Measurements from ENCODE around the gene TPMT. TPM values are rescaled to one million over a fixed set of nuclear protein-coding genes. Genes with fewer than 3 reads are reported as not detected.

The TPMT gene
- total RNA-seq, 1 donor from 2014 or later = 13.6 TPM

- Histone ChIP-seq H3K36me3 (peaks cover 93% of the 10 kb centered on the region), H3K27me3 (no peaks in the 10 kb centered on the region), H3K4me1 (no peaks in the 10 kb centered on the region), H3K9me3 (no peaks in the 10 kb centered on the region), H3K4me3 (no peak overlapping the region), H3K27ac (no peak overlapping the region)
- intact Hi-C loops (cut with DNase I) = no loop called here
- no peak for DNase-seq
- TF ChIP-seq CTCF (IDR thresholded peaks at IDR 0.05) = no peak
- ATAC-seq = no peak
Measured at GRCh38 chr6:18138906-18139305, 16.0 kb downstream of the TPMT start.

DNA sequence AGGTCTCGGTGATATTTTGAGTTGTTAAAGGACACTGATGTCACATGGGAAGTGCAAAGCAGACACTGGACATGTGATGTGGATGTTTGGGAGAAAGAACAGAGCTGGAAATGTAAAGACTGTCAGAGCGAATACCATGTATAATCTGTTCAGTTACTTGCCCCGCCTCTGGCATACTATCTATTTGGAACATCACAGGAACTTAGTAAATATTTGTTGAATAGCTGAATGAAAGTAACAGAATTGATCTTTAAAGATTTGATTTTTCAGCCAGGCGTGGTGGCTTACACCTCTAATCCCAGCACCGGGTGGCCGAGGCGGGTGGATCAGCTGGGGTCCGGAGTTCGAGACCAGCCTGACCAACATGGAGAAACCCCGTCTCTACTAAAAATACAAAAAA, 18.6 kb downstream of the TPMT start:
- intact Hi-C loops (cut with DNase I) = no loop called here

GRCh38 chr6:18135171-18135570, 19.7 kb downstream of the TPMT start:
- H3K4me1 ChIP-seq = no peaks in the 10 kb centered on the region
- H3K36me3 ChIP-seq = peaks cover 78% of the 10 kb centered on the region
- DNase-seq = no peak
- no peak for ATAC-seq
- intact Hi-C loops (cut with DNase I) = no loop called here
- H3K27me3 ChIP-seq = no peaks in the 10 kb centered on the region
- no peaks in the 10 kb centered on the region for H3K9me3 ChIP-seq
- no peak overlapping the region for H3K27ac ChIP-seq
- TF ChIP-seq CTCF (IDR thresholded peaks at IDR 0.05) = no peak
- H3K4me3 ChIP-seq = no peak overlapping the region

More for the DNA sequence above, 18.6 kb downstream of the TPMT start:
- Histone ChIP-seq H3K27ac (no peak overlapping the region), H3K4me1 (no peaks in the 10 kb centered on the region), H3K27me3 (no peaks in the 10 kb centered on the region), H3K36me3 (peaks cover 80% of the 10 kb centered on the region), H3K4me3 (no peak overlapping the region), H3K9me3 (no peaks in the 10 kb centered on the region)
- no peak for DNase-seq
- ATAC-seq = no peak
- TF ChIP-seq CTCF (IDR thresholded peaks at IDR 0.05) = no peak

DNA sequence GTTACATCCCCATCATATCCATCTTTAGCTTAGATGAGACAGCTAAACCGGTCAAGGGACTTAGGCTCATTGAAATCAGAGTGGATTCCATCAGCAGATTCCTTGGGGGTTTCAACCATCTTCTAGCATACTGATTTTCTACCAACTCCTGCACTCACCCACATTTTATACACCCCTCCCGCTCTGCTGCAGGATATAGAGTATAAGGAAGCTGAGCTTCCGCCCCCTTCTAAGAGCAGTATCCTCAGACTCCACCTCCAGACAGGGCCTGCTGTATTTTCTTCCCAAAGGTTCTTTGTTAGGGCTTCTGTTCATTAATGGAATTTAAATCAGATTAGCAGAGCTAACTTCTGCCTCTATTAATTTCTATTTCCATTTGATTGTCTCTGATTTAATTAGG, 22.5 kb downstream of the TPMT start:
- Histone ChIP-seq H3K9me3 (no peaks in the 10 kb centered on the region), H3K4me3 (no peak overlapping the region), H3K27me3 (no peaks in the 10 kb centered on the region), H3K36me3 (peaks cover 65% of the 10 kb centered on the region), H3K4me1 (no peaks in the 10 kb centered on the region), H3K27ac (no peak overlapping the region)
- no peak for TF ChIP-seq CTCF (IDR thresholded peaks at IDR 0.05)
- no peak for DNase-seq
- ATAC-seq = no peak
- intact Hi-C loops (cut with DNase I) = no loop called here

DNA sequence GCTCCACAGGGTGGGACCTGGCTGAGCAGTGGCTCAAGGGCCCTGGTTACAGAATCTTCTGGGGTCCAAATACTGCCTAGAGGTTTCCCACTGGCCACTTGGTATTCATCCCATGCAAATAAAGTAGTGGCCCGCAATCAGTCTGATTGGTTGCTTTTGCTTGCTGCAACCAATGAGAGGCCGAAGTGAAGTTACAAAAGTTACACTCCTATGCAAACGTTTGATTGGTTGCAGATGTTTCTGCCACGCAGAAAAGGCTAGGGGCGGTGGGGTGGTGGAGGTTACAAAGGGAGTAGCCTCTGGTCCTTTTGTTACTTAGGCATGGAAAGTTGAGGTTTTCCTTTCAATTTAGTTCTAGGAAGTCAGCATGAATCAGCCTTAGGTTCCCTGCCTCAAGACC, 28.8 kb downstream of the TPMT start:
- no peak for TF ChIP-seq CTCF (IDR thresholded peaks at IDR 0.05)
- H3K4me3 ChIP-seq = no peak overlapping the region
- ATAC-seq (no peak), DNase-seq (no peak)
- no peak overlapping the region for H3K27ac ChIP-seq
- peaks cover 23% of the 10 kb centered on the region for H3K36me3 ChIP-seq
- intact Hi-C loops (cut with DNase I) = no loop called here
- H3K9me3 ChIP-seq = no peaks in the 10 kb centered on the region
- peaks cover 7% of the 10 kb centered on the region for H3K4me1 ChIP-seq
- H3K27me3 ChIP-seq = no peaks in the 10 kb centered on the region

All from upper lobe of right lung (tissue), 1 donor.